HG03378 (cell line): ENCODE results near the gene SLC35F3.

ENCODE experiments used
- ATAC-seq: cut with Tn5 transposase; IDR thresholded peaks from one replicate; pipeline ENCODE4 v1.9.1; 2021; ENCODE audit warnings: mild to moderate bottlenecking, moderate library complexity; ENCODE audit not compliant: unreplicated experiment

The SLC35F3 gene

DNA sequence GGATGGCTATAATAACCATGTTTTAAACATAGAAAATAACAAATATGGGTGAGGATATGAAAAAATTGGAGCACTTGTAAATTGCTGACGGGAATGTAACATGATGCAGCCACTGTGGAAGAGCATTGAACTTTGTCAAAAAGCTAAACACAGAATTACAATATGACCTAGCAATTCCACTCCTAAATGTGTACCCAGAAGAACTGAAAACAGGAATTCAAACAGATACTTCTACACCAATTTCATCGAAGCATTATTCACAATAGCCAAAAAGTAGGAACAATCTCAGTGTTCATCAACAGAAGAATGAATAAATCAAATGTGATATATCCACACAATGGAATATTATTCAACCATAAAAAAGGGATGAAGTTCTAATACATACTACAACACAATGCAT lies 436.1 kb downstream of the SLC35F3 start:
- ATAC-seq, result no peak

DNA sequence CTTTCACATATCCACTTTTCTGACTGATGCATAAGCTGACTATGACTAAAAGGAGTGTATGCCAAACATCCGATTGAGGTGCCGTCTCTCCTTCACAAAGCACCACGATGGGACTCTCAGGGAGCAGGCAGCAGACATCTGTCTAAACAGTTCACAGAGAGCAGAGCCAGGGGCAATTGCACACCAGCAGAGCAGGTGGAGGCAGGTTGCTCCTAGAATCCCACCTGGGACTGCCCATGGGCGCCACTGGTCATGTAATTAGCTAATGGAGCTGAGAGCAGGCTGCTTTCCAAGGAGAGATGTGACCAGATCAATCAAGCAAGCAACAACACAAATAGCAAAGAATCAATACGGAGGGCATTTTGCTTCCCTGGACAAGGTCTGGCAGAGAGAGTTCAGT lies 438.3 kb downstream of the SLC35F3 start:
- no peak for ATAC-seq

DNA sequence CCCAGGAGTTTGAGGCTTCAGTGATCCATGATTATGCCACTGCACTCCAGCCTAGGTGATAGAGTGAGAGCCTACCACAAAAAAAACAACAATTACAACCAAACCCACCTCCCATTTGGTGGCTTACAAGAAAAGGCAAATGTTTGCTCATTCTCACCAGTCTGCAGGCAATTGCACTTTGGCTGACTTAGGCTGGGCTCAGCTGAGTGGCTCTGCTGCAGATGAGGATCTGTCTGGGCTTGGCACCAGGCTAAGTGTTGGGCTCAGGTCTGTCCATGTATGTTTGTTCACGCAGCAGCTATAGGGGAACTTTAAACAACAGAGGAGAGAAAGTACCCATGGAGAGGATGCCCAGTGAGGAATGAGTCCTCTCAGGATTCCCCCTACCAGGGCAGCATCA lies 440.8 kb downstream of the SLC35F3 start:
- no peak for ATAC-seq

DNA sequence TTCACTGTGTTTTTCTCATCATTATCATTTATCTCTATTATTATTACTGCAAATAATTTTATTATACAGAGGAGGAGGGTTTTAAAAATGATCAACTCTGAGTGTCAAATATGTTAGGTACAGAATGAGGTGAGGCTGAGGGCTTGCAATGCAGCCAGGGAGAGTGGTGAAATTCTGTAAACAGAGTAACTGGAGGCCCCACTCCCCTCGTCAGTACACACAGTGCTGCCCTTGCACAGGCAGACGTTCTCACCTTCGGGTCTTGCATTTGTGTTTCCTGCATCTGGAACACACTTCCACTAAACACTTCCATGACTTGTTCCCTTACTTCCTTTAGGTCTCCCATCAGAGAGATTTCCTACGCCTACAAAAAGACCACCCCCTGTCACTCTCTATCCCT lies 444.5 kb downstream of the SLC35F3 start:
- no peak for ATAC-seq

GRCh38 chr1:234355782-234356510 lies 451.5 kb downstream of the SLC35F3 start:
- no peak for ATAC-seq

DNA sequence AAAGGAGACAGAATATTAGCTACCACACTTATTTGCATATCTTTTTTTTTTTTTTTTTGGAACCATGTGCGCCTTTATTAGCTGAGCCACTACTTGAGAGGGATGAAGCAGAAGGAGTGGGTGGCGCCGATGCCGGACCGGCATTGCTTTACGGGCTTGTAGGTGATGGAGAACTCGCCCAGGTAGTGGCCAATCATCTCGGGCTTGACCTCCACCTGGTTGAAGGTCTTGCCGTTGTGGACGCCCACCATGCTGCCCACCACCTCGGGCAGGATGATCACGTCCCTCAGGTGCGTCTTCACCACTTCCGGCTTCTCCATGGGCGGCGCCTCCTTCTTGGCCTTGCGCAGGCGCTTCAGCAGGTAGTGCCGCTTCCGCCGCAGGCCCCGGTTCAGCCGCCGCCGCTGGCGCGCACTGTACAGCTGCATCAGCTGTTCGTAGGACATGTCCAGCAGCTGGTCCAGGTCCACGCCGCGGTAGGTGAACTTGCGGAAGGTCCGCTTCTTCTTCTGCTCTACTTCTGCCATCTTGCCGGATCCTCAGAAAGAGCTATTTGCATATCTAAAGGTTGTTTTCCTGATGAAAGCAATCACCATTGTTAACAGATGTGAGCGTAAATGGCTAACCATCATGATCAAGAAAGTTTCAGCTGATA lies 452.3 kb downstream of the SLC35F3 start:
- ATAC-seq, result peak; percentile 57

- no peak for ATAC-seq
These were observed 453.4 kb downstream of the SLC35F3 start for GRCh38 chr1:234357831-234358230.

GRCh38 chr1:234361102-234361603 lies 456.7 kb downstream of the SLC35F3 start:
- ATAC-seq, result no peak

DNA sequence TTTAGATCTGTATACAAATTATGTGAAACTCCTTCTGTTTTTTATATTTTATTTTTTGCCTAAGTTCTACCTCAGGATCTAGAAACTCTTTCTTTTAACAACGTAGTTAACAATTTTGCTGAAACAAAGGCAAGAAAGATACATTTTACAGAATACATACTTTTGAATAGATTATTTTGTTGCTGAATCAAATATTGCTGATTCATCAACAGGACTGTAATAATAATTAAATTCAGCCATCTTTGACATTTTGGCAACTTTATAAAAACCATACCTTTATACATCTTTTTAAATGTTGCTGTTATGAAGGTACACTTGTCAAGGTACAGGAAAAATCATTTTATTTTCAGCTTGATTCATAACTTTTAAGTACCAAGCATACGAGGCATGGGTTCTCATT lies 458.1 kb downstream of the SLC35F3 start:
- ATAC-seq, result no peak

DNA sequence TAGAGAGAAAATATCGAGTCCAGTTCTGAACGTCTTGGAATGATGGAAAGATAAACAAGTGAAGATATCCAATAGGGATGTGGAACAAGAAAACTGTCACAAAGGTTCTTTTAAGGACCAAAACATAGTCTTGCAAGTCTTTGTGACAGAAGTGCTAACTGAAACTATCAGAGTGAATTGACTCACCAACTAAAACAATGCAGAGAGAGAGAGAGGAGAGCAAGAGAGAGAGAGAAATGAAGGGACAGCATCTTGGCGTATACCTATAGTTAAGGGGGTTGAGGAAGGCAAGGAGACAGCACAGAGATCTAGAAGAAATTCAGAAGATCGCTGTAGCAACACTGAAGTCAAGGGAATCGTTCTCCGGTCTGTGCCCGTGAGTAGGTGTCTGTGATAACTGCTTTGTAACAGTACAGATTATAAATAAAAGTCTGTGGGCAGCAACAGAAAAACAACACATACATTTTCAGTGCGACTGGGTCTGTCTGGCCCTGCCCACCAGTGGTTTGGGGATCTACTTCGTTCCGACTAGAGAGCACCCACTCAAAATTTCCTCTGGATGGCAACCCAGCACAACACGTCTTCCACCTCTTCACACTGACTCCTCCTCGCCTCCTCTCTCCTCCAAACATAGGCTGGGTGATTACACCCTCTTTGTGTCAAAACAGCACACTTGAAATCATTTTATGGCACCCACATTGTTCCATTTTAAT lies 464.0 kb downstream of the SLC35F3 start:
- ATAC-seq, result no peak

DNA sequence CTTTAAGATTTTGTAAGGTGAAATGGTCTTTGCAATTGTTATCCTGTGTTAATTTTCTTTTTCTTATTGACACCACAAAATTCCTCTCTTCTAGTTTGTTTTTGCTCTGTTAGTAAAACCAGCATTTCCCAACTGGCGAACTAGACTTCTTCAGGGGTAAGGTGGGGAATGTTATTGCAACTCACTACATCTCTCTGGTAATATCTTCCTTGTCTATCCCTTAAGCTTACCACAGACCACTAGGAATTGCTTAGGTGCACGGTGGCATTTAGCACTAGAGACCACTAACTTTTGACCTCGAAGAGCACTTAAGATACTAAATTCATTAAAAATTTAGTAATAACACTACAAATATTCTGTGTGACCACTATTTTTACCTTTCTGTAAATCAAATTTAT lies 464.6 kb downstream of the SLC35F3 start:
- ATAC-seq, result no peak

GRCh38 chr1:234369784-234370183 lies 465.3 kb downstream of the SLC35F3 start:
- no peak for ATAC-seq

GRCh38 chr1:234371414-234371813 lies 466.9 kb downstream of the SLC35F3 start:
- ATAC-seq, result no peak

DNA sequence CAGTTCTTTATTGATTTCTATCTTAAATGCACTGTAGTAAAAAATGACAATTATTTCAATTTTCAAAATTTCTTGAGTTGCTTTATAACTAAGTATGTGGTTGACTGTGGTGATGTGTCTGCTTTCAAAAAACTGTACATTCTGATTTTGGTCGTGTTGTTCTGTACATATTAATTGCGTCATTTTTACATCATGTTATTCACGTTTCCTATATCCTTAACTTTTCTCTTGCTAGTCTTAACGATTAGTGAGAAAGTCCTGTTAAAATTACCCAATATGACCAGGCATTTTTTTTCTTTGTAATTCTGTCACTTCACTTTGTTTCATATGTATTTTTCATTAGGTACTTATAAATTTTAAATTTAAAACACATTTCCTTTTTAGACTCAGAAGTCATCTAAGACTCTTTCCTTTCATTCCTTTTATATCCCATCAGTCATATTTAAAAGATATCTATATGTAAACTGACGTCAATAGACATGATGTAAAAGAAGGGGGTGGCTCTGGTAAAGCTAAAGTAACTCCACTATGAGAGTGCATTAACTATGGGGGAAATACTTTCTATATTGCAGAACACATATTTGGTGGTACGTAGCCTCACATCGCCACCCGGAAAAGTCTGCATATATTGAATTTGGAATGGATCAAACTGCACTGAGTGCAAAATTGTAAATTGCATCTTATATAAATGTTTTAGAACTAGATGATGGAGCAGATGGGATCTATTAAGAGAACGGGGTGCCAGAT lies 467.7 kb downstream of the SLC35F3 start:
- ATAC-seq, result no peak

- ATAC-seq, result peak; percentile 93
These were observed 468.8 kb downstream of the SLC35F3 start, which contains the start of gene COA6 for GRCh38 chr1:234373064-234373958. TSS of gene COA6 (plus strand) at chr1:234373456. CDS start at chr1:234373467, 11 bp downstream.

GRCh38 chr1:234373959-234374254 lies 469.4 kb downstream of the SLC35F3 start:
- peak; percentile 7 for ATAC-seq
